GM11168 (cell line): ENCODE measurements around the gene KCNK17.

ENCODE experiments used
- in situ Hi-C: fragments of 300-500 bp; cut with MboI; formaldehyde crosslinking; loops from one replicate; pipeline ENCODE4 v1.12.0; 2022; ENCODE audit warnings: low sequenced_read_pairs; ENCODE audit not compliant: unreplicated experiment

KCNK17 gene

DNA sequence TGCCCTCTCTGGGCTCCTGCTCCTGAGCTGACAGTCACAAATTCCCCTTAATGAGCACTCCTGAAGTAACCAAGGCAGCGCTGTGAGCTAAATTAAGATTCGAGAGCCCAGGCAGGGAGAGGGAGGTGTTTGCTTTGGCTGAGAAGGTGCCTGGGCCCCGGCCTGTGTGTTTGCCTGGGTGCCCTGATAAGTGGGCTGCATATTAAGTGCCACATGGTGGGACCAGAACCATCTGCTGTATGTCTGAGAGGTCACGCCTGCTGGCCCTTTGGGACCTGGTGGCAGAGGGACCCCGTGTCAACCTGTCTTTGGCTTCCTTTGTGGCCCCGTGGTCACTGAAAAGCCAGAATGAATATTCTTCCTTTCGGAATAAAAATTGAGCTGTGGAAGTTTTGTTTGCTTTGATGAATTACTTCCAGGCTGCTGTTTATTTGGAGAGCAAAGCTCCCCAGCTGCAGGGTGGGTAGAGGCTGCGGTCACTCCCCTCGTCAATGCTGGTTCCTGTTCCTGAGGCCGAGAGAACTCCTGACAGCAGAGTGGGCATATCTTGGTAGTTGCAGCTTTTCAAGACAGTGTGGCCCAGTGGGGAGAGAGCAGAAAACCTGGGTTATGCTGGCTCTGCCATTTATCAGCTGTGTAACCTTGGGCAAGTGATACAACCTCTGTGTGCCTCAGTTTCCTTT, 25.8 kb upstream of the KCNK17 start:
- in situ Hi-C loops, result loop anchor here (10.0 kb wide), 1 partner anchor 975 kb away; no protein-coding TSS in a partner anchor

DNA sequence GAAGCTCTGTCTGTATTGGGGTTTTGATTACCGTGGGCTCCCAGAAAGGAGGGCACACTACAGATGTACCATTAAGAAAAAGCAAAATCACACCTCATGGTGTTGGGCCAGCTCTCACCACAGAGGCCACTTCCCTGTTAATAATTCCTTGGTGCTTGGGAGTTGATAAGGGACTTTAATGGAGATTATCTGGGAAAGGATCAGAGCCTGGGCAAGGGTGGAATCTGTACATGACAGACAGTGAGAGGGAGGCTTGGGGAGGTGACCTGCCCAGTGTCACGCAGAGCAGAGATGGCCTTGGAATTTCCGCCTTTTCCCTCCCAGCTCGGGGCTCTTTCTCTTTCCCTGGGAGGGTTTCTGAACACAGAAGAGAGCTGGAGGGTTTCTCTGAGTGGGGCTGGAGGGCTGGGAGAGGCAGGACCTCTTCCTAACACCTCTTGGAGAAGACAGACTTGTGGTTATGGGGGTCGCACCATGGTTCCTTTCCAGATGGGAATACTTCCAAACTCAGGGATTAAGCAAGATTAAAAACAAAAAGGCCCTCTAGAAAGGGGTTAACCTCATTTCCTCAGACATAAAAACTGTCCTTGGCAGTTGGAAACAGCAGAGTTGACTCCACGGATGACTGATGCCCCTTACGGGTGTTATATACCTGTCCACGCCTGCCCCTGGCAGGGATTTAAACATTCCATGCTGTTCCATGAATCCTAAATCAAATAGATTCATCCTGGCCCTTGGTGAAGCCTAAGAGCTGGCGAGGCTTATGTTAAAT, 25.1 kb upstream of the KCNK17 start:
- in situ Hi-C loops, result no loop called here

DNA sequence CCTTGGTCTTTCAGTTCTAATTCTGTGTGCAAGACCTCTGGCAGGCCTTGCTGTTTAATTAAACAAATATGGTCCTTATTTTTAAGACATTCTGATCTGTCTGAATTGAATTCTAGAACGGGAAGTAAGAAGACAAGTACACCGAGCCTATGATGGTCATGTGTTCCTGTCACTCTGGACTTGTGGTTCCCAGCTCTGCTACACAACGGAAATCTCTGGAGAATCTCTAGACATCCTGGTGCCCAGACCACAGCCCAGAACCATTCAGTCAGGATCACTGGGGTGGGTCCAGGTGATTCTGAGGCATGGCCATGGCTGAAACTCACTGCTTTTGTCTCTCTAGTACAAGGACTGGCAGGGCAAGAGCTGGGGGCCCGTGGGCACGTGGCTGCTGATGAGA, 24.2 kb upstream of the KCNK17 start:
- in situ Hi-C loops, result no loop called here

DNA sequence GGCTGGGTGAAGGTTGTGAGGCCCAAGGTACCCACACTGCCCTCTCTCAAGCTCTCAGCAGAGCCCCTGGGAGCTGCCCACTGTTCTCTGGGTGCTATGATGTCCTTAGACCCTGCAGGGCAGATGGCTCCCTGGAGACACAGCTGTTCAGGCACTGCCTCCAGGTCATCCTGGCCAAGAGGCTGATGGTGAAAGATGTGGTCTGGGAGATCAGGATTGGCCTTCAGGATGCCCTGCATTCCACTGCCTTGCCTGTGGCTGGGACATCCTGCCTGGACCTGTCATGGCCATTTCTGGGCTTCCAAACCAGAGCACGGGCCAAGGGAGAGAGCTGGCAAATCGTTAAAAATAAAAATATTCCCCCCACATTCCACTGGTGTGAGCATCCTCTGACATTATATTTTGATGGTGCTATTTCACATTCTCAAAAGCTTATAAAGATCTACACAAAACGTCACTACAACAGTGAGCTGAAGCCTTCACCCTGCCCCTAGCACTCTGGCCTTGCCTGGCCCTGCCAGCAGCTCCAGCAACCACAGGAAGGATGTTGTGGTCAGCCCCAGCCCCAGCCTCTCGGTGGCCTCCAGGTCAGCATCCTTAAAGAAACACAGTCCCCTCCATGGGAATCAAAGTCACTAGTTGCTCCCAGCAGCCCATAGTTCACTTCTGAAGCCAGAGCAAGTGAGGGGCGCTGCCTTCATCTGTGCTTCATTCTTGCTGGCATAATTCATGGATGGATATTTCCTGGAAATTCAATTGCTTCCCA, 21.7 kb upstream of the KCNK17 start:
- in situ Hi-C loops, result no loop called here

DNA sequence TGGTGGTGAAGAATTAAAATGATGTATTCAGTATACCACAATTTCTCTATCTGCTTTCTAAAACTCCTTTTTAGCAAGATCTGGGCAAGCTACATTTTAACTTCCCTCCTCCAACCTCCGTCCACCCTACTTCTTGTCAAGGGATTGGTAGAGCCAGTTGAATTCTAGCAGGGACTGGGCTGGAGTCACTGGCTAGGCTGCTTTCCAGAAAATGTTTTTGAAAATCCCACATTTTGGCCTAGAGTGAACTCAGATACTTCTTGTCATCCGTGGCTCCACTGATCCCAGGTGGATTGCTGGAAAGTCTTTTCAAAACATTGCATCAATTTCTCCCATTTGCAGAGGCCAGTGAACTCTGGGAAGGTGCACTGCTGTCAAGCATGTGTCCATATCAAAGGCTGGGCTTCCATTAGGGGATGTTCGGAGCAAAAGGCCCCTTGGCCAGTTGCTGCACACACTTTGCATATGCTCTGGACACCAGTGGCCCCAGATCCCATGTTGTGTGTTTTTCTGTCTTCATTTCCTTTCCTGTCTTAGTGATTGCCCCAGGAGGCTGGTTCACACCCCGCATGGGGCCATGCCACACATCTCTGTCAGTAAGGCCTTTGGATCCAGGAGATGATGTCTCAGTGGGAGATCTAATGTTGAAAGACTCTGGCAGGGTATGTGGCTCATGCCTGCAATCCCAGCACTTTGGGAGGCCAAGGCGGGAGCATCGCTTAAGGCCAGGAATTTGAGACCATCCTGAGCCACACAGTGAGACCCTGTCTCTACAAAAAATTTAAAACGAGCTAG, 19.6 kb upstream of the KCNK17 start:
- in situ Hi-C loops, result no loop called here

DNA sequence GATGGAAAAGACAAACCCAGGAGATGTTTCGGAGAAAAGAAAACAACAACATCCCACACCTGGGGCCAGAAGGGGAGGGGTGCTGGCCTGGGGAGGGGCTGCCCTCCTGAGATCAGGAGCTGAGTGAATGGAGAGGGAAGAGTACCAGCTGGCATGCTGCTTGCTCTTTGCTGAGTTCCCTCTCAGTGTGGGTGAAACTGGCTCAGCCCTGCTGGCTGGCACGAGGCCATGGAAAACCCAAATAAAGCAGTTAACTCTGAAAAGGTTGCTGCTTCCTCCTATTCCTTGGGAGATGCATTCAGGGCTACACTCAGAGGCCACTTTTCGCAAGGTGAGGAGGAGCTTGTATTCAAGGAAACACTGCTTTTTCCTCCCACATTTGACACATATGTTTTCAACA, 16.3 kb upstream of the KCNK17 start:
- in situ Hi-C loops, result no loop called here

DNA sequence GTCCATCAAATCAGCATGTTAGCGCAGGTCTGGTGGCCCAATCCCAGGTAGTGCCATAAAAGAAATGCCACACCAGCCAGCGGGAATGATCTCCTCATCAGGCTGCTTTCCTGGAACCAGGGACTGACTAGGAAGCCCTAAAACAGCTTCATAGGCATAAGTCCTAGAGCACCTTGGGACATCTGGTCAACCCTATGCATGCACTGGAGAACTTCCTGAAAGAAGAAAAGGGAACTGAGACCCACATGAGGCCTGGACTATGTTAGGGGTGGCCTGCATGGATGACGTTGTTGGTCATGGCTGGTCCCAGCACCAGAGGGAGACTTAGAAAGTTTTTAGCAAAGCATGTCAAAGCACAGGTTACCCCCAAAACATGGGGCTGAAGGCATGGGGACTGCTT, 15.8 kb upstream of the KCNK17 start:
- in situ Hi-C loops, result no loop called here

DNA sequence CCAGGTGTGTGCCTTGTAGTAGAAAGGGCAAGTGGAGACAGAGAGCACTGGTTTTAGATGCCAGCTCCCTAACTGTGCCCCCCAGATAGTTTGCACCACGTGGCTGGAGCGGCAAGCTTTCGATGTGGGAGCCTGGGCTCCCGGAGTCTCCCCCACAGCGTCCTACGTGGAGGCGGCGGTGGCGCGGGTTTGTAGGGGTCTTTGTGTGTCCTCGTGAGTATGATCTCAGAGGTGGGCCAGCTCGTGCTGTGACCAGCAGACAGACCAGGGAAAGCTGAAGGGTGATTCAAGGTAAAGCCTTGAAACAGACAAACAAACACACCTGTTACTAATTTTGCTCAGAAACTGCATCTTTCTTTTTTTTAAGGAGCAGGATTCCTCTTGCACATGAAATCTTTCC, 13.8 kb upstream of the KCNK17 start:
- in situ Hi-C loops, result no loop called here

DNA sequence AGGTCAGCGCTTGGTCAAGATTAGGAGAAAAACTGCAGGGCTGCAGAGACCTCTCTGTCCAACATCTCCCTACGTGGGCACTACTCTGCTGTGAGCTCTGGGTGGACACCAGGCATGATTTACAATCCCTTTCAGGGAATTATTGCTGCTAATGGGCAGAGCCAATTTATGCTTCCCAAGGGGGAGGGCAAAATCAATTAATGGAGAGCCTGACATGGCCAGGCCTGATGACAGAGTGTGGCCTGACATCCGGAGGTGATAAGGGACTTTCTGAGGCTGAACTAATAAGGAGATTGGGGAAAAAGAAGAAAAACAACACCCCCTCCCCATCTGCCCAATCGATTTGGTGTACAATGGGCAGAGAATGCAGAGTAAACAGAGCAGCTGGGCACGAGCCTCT, 13.3 kb upstream of the KCNK17 start:
- in situ Hi-C loops, result no loop called here

DNA sequence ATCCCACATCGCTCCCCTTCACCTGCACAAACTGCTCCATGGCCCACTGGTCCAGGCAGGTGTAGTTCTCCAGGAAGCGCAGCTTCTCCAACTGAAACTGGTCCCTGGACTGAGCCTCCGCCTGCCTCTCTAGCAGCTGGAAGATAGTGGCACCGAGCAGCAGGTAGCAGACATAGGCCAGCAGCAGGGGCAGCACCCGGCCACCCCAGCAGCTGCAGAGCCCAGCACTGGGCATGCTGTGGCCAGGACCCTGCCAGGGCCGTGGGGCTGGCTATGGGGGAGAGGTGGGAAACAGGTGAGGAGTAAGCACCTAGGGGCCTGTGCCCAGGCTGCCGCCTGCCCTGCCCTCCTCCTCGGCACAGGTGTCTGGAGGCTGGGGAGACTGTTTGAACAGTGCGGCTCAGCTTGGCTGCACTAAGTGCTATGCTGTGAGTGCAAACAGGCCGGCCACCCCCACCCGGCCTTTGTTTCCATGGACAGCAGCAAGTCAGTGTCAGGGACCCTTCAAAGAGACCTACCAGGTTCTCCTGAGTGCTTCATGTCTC, 8.2 kb upstream of the KCNK17 start, which contains the start of gene KCNK16:
TSS of gene KCNK16 (minus strand) at position 397 of the 545 bp plus-strand sequence. CDS start at position 235, 162 bp downstream.
- in situ Hi-C loops, result no loop called here

DNA sequence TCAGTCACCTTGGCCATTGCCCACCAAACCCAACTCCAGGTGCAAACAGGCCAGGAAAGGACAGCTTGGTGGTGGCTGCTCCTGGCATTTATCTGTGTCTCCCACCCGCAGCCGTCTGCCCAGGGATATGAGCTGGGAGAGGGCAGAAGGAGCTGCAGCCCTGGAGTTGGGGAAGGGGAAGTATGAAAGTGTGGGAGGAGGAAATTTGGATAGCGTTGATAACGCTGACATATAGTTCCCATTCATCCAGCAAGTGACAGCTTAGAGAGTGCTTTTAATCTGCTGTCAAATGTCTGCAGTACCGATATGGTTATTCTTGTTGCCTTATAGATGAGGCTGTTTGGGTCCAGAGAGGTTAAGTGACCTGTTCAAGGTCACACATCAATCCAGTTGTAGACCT, 7.5 kb upstream of the KCNK17 start:
- in situ Hi-C loops, result no loop called here

DNA sequence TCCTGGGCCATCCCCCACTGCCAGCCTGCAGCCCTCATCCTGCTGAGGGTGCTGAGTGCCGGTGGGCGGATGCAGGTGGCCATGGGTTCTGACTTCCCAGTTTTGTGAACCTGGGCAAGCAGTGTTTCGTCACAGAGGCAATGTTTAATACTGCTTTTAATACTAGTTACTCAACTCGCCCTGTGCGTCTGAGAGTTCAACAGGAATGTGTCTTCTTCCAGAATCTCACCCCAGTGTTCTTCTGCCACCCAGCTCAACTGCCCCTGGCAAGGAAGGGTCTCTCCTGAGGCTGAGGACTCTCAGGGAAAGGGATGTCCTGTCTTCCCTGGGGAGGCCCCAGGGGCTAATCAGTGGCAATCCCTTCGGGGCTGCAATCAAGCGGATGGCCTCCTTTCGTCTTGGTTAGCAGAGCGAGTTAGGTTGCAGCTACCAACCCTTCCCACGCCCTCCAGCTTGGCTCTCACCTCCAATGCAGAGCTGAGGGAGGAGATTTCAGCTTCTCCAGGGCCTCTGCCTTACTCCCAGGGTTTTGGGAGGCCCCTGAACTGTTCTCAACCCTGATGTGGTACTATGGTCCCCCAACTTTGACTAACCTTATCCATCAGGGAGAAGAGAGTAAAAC, 6.3 kb upstream of the KCNK17 start:
- in situ Hi-C loops, result no loop called here

DNA sequence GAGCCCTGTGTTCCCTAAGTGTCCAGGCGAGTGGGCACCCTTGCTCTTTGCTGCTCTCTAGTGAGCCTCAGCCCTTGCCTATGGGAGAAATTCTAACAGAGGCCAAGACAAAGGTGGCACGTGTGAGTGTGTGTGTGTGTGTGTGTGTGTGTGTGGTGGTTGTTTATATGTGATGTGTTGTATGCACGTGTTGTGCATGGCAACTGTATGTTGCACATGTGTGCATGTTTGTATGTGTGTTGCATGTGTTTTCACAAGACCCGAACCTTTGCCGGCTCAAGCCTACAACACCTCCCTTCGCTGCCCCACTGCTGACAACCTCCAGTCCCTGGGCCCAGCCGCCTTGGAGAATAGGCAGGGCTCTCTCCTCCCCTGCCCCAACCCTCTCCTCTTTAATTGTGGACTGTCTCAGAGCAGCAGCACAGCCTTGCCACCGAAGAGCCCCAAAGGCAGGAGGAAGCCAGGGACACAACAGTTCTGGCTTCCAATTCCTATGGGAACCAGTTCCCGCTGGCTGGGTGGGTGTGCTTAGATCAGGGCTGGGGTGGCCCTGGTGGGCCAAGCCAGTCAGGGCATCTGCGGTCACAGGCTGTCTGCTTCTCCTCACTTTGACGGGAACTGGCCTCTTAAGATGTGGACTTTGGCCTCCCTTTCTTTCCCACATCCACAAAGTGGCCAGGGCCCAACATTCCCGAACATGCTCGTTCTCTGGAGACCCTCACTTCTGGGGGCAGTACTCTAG, 5.6 kb upstream of the KCNK17 start:
- in situ Hi-C loops, result no loop called here

DNA sequence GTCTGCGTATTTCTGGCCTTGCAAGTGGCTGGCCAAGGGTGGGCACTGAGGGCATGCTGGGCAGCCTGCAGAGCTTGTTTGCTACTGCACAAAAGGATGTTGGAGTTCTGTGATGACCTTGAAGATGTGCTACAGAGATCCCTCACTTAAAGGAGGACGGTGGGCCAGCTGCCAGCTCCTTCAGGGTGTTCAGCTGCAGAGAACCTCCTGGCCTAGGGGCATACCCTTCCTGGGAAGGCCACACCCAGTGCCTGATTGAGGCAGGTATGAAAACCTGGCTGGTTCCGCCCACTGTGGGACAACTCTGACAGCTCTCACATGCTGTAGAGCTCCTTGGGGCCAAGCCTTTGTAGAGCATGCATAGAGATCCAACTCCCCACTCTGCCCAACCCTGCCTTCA, 3.0 kb upstream of the KCNK17 start:
- in situ Hi-C loops, result no loop called here

DNA sequence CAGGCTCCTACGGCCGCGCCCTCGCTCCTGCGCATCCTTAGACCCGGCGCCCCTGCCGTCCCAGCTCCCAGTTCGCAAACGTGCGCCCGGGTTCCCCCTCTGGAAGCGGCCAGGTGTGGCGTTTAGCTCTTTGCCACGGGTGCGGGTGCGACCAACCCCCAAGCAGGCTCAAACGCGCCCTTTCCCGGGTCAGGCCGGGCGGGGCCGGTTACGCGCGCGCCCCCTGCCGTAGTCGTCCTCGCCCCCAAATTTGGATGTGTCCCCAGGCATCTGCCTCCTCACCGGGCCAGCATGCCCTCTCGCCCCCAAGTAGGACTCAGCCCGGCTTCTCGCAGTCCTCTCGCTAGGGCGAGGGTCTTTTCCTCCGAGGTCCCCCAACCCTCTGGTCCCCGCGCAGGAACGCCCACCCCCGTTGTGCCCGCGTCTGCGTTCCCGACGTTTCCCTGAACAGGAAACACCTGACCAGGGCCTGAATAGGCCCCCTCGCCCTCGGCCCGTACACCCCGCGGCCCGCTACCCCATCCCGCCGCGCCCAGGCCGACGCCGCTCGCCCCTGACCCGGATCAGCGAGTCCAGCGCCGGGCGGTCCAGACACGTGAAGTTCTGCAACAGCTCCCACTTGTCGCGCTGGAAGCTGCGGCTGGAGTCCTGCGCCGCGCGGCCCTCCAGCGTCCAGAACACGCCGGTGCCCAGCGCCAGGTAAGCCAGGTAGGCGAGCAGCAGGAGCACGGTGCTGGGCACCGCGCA, 520 bp downstream of the KCNK17 start:
- in situ Hi-C loops, result no loop called here

DNA sequence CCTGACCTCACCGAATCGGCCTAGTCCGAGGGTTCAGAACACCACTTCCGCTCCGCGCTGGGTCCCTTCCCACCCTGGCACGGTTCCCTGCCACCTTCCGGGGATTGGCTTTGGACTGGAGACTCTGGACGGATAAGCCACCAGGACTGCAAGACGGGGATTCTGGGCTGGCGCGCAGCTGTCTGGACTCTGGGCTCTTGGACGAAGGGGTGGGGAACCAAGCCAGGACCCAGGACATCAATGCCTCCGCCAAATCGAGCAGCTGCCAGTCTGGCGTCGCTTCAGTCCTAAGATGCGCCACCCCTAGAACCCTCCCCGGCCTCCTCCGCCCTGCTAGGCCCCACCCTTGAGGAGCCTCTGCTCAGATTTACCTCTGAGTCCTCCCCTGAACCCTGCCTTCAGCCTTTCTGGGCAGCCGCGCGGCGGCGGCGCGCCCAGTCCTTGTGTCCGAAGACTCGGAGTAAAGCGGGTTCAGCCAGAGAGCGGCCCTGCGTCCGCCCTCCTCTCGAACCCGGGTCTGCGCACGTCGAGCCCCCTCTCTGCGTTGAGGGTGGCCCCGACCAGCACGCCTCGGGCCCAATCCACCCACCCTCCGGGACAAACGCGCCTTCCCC, 1.2 kb downstream of the KCNK17 start:
- in situ Hi-C loops, result no loop called here

DNA sequence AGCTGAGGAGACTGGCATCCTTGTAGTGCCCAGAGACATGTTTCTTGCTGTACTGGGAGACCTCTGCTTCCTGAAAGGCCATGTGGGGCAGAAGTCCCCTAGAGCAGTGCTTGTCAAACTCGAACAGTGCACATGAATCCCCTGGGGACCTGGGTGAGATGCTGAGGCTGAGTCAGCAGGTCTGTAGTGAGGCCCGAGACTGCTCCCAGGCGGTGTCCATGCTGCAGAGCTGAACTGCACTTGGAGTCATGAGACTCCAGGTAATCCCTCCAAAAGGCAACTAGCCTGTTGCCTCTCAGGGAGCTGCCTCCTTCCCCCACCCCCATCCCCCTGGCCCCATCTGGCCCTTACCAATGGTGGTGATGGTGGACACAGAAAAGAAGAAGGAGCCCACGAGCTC, 3.7 kb downstream of the KCNK17 start:
- in situ Hi-C loops, result no loop called here
